Stromal cell of bone marrow (primary cell): ENCODE measurements around the gene TTYH3.

Experiments used
- DNase-seq: peaks from one replicate; pipeline ENCODE4 v3.0.0-alpha.2; 2012; ENCODE audit warnings: low read depth

The TTYH3 gene

GRCh38 chr7:2649139-2649838 lies 17.5 kb downstream of the TTYH3 start:
- no peak for DNase-seq

- DNase-seq: no peak
Measured at GRCh38 chr7:2649991-2650390, 18.2 kb downstream of the TTYH3 start.

GRCh38 chr7:2650451-2650850 lies 18.7 kb downstream of the TTYH3 start:
- DNase-seq: no peak

- DNase-seq: no peak
Measured at GRCh38 chr7:2651336-2651735, 19.6 kb downstream of the TTYH3 start.

GRCh38 chr7:2651847-2652735 lies 20.3 kb downstream of the TTYH3 start:
- no peak for DNase-seq

GRCh38 chr7:2652736-2653060 lies 20.9 kb downstream of the TTYH3 start:
- DNase-seq: no peak

- no peak for DNase-seq
Measured at GRCh38 chr7:2654059-2654458, 22.3 kb downstream of the TTYH3 start.

- no peak for DNase-seq
Measured at GRCh38 chr7:2655870-2656614, 24.3 kb downstream of the TTYH3 start.

- DNase-seq: no peak
Measured at GRCh38 chr7:2657208-2657607, 25.4 kb downstream of the TTYH3 start.

- no peak for DNase-seq
Measured at GRCh38 chr7:2657920-2658671, 26.3 kb downstream of the TTYH3 start.

GRCh38 chr7:2658941-2659340 lies 27.2 kb downstream of the TTYH3 start:
- no peak for DNase-seq

GRCh38 chr7:2659556-2660358 lies 28.0 kb downstream of the TTYH3 start:
- DNase-seq: no peak

GRCh38 chr7:2660359-2661095 lies 28.7 kb downstream of the TTYH3 start:
- no peak for DNase-seq

- no peak for DNase-seq
Measured at GRCh38 chr7:2661096-2661449, 29.3 kb downstream of the TTYH3 start.

- DNase-seq: no peak
Measured at GRCh38 chr7:2661602-2662272, 30.0 kb downstream of the TTYH3 start.

- no peak for DNase-seq
Measured at GRCh38 chr7:2662273-2663120, 30.7 kb downstream of the TTYH3 start.

- DNase-seq: no peak
Measured at GRCh38 chr7:2663121-2663886, 31.5 kb downstream of the TTYH3 start.

- DNase-seq: no peak
Measured at GRCh38 chr7:2663960-2664359, 32.2 kb downstream of the TTYH3 start.
